Mesodermal cell (in vitro differentiated cells): Measurements from ENCODE around the gene CHCHD4.

Source experiments
- H3K27ac ChIP-seq: 2 replicates; pipeline ENCODE4 v1.7.0; 2013; ENCODE audit warnings: mild to moderate bottlenecking, low read depth, low read length, moderate library complexity; ENCODE audit not compliant: severe bottlenecking
- H3K36me3 ChIP-seq: 2 replicates; pipeline ENCODE4 v1.7.1; 2013; ENCODE audit warnings: mild to moderate bottlenecking, low read length, moderate library complexity; ENCODE audit not compliant: control insufficient read depth, insufficient read depth
- H3K4me1 ChIP-seq: one replicate; pipeline ENCODE4 v1.7.1; 2013; ENCODE audit warnings: mild to moderate bottlenecking, low read length; ENCODE audit not compliant: insufficient read depth, control insufficient read depth, poor library complexity, severe bottlenecking
- H3K4me3 ChIP-seq: 2 replicates; pipeline ENCODE4 v1.7.0; 2013; ENCODE audit warnings: low read length, control low read depth, mild to moderate bottlenecking; ENCODE audit not compliant: insufficient read depth, poor library complexity, severe bottlenecking; ENCODE audit errors: extremely low read depth
- H3K9me3 ChIP-seq: 2 replicates; pipeline ENCODE4 v1.7.1; 2013; ENCODE audit warnings: mild to moderate bottlenecking, low read length, moderate library complexity; ENCODE audit not compliant: control insufficient read depth
- WGBS, 2 experiments: methylation state at CpG; one replicate each; pipeline ENCODE4 v1.1.5; 2013; ENCODE audit warnings: missing lambda C conversion rate in 2 of 2; ENCODE audit not compliant: insufficient coverage in 2 of 2; 5-methylcytosine and 5-hydroxymethylcytosine counted together

Gene CHCHD4

DNA sequence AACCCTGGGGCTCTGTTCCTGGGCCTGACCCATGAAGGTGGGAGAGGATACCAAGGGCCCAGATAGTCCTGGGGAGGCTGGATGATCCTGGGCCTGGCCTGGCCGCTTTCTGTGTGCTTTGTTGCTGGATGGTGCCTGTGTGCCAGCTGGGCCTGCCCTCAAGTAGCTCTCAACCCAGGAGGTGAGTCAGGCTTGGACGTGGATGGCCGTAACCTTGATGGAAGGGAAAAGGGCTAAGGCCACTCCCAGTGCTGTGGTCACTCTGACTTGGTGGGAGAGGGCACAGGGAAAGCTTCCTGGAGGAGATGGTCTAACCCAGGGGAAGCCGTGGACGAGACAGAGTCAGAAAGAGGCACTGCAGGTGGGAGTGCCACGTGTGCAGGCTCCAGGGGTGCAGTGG lies 9.6 kb upstream of the CHCHD4 start:
- WGBS, 2 experiments, result 97 to 100% methylated on average over 6 of the region's 6 CpGs
- Histone ChIP-seq H3K27ac (no peak overlapping the region), H3K4me1 (no peaks in the 10 kb centered on the region), H3K9me3 (no peaks in the 10 kb centered on the region), H3K4me3 (no peak overlapping the region), H3K36me3 (peaks cover 97% of the 10 kb centered on the region)

DNA sequence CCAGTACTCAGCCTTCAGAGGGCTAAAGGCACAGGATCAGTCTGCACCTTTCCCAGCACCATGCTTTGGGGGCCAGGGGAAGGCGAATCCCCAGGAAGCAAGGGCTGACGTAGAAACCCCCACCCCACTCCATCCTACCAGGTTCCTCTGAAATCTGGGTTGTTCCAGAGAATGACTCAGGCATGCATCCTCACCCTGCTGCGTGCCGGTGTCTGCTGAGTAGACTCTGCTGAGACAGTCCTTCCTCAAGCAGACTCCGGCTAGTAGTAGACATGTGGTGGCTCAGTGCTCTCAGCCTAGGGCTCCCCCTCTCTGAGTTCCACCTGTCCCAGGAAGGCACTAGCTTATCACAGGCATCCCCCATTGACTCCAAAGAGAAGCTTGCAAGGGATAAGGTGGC lies 9.2 kb upstream of the CHCHD4 start:
- no peaks in the 10 kb centered on the region for H3K9me3 ChIP-seq
- peaks cover 97% of the 10 kb centered on the region for H3K36me3 ChIP-seq
- WGBS, 2 experiments, result 96 to 98% methylated on average over 3 to 4 of the region's 5 CpGs
- H3K4me1 ChIP-seq, result no peaks in the 10 kb centered on the region
- no peak overlapping the region for H3K4me3 ChIP-seq
- no peak overlapping the region for H3K27ac ChIP-seq

DNA sequence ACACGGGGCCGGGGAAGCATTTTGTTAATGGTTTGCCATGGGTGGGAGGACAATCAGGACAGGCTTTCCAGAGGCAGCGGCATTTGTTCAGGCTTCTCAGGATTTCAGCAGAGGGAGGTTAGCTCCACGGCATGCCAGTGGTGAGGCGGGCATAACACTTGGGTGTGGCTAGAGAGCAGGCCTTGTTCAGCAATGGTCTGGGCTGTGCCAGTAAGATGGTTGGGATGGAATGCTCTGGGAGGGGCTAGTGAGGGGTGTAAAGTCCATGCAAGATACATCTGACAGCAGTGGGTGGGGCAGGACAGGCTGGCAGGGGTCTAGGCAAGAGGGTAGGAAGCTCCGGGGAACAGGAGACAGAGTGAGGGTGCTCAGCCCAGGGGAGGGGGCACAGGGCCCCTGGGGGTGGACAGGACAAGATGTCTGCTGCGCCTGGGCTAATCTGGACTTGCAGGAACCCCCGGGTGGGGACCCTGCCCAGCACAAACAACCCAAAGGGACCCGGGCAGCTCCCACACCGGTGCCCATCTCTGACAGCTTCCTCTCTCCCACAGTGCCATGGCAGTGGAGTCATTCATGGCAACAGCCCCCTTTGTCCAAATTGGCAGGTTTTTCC lies 8.6 kb upstream of the CHCHD4 start:
- 95 to 100% methylated on average over 8 to 9 of the region's 10 CpGs for WGBS, 2 experiments

DNA sequence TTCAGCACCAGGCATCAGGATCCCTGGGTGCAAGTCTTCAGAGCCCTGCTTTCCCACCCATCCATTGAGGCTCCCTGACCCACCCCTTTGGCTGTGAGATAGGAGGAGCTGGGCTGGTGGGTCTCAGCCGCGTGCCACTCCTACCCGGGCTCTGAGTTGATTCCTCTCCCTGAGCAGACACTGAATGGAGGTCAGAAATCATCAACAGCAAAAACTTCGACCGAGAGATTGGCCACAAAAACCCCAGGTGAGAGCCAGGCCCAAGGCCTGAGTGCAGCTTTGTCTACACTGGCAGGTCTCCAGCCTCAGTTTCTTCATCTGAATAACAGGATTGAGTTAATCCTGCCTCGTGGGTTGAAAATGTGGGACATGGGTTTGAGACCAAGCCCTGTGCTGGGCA lies 8.0 kb upstream of the CHCHD4 start:
- Histone ChIP-seq H3K4me1 (no peaks in the 10 kb centered on the region), H3K27ac (no peak overlapping the region), H3K36me3 (peaks cover 98% of the 10 kb centered on the region), H3K9me3 (no peaks in the 10 kb centered on the region), H3K4me3 (no peak overlapping the region)
- WGBS, 2 experiments, result 78 to 87% methylated on average over 6 of the region's 6 CpGs

More for the DNA sequence above, 8.6 kb upstream of the CHCHD4 start:
- Histone ChIP-seq H3K4me1 (no peaks in the 10 kb centered on the region), H3K4me3 (no peak overlapping the region), H3K9me3 (no peaks in the 10 kb centered on the region), H3K27ac (no peak overlapping the region), H3K36me3 (peaks cover 98% of the 10 kb centered on the region)

DNA sequence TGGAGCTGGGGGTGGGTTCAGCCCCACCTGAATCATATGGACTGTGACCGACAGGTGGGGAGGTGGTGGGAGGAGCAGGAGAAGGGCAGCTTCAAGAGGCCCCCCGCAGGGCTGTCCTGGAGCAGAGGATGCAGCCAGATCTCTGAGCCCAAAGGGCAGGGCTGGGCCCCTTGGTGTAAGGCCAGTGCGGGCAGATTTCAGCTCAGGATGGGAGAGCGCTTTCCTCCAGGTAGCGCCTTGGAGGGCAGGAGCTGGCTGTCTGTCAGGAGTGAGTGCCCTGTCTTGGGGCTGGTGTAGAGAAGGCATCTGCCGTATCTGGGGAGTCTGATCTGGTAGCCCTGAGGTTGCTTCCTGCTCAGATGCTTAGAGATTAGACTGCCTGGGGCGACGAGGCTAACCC lies 7.5 kb upstream of the CHCHD4 start:
- Histone ChIP-seq H3K4me1 (peaks cover 5% of the 10 kb centered on the region), H3K36me3 (peaks cover 98% of the 10 kb centered on the region), H3K27ac (no peak overlapping the region), H3K4me3 (no peak overlapping the region), H3K9me3 (no peaks in the 10 kb centered on the region)
- WGBS, 2 experiments, result 93 to 97% methylated on average over 8 of the region's 8 CpGs

DNA sequence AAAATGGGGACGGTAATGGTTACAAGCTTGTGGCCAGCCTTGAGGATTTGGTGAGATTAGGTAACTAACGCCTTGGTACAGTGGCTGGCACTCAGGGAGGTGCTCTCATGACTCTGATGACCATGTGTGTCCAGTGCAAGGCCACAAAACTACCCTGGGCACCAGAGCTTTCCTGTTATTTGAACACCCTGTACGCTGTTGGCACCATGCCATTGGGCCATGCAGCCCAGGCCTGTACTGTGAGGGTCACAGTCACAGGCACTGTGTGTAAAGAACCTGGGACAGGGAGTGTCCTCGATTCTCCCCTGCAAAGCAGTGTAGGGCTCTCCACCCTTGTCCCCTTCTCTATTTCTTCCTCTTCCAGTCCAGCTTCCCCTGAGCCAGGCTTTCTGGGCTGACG lies 6.5 kb upstream of the CHCHD4 start:
- 91 to 97% methylated on average over 4 to 5 of the region's 5 CpGs for WGBS, 2 experiments
- peaks cover 100% of the 10 kb centered on the region for H3K36me3 ChIP-seq
- H3K4me3 ChIP-seq, result no peak overlapping the region
- H3K27ac ChIP-seq, result no peak overlapping the region
- peaks cover 14% of the 10 kb centered on the region for H3K4me1 ChIP-seq
- H3K9me3 ChIP-seq, result no peaks in the 10 kb centered on the region

DNA sequence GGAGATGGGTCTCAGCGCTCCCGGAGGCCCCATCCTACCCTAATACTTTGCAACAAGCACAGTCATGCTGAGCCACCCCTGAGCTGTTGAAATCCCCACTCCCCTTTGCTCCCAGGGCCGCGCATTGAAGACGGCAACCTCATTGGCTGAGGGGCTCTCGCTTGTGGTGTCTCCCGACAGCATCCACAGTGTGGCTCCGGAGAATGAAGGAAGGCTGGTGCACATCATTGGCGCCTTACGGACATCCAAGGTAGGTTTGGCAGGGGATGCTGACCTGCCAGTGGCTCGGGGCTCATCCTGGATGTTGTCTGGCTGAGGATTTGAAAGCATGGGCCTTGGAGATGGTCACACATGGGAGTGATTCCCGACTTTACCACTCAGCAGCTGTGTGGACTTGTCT lies 6.0 kb upstream of the CHCHD4 start:
- WGBS, 2 experiments, result 97% methylated on average over 9 to 12 of the region's 12 CpGs

DNA sequence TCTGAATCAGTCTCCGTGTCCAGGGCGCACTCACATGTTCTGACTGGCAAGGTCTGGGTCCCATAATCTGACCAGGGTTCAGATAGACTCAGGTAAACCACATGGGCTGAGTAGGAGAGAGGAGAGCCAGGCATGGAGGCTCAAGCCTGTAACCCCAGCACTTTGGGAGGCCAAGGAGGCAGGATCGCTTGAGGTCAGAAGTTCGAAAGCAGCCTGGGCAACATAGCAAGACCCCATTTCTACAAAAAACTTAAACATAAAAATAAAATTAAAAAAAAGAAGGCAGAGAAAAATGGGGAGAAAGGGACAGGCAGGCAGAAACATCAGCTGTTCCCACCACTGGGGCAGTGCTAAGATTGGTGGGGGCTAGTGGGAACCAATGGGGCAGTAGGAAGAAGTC lies 5.6 kb upstream of the CHCHD4 start:
- peaks cover 91% of the 10 kb centered on the region for H3K36me3 ChIP-seq
- 100% methylated on average over 2 of the region's 4 CpGs for WGBS, 2 experiments
- peaks cover 16% of the 10 kb centered on the region for H3K4me1 ChIP-seq
- no peak overlapping the region for H3K4me3 ChIP-seq
- no peak overlapping the region for H3K27ac ChIP-seq
- no peaks in the 10 kb centered on the region for H3K9me3 ChIP-seq

More for the DNA sequence above, 6.0 kb upstream of the CHCHD4 start:
- Histone ChIP-seq H3K9me3 (no peaks in the 10 kb centered on the region), H3K4me1 (peaks cover 16% of the 10 kb centered on the region), H3K27ac (no peak overlapping the region), H3K4me3 (no peak overlapping the region), H3K36me3 (peaks cover 96% of the 10 kb centered on the region)

DNA sequence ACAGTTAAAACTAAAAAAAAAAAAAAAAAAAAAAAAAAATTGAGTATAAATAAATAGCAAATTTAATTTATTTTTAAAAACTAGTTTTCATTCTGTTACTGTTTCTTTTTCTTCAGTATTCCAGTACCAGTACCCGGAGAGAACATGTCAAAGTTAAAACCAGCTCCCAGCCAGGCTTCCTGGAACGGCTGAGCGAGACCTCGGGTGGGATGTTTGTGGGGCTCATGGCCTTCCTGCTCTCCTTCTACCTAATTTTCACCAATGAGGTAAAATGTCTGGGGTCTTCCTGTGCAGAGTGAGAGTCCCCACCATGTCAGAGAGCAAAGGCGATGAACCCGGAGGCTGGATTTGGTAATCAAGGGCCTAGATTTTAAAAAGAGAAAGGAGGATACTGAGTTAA lies 4.6 kb upstream of the CHCHD4 start:
- 100% methylated on average over 5 of the region's 6 CpGs; no CpG with 5 or more reads in 1 of the 2 experiments for WGBS, 2 experiments
- peaks cover 81% of the 10 kb centered on the region for H3K36me3 ChIP-seq
- H3K27ac ChIP-seq, result no peak overlapping the region
- H3K4me1 ChIP-seq, result peaks cover 16% of the 10 kb centered on the region
- no peaks in the 10 kb centered on the region for H3K9me3 ChIP-seq
- no peak overlapping the region for H3K4me3 ChIP-seq

DNA sequence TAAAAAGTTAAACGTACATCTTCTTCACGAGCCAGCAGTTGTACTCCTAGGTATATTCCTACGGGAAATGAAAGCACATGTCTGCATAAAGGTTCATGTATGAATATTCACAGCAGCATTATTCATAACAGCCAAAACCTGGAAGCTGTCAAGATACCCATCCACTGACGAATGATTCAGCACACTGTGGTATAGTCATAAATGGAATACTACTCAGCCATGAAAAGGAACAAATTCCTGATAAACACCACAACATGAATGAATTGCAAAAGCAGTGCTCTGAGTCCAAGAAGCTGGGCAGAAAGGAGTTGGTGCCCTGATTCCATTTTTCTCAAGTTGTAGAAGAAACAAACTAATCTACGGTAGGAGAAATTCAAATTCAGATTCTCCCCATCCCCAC lies 4.1 kb upstream of the CHCHD4 start:
- no peak overlapping the region for H3K4me3 ChIP-seq
- H3K9me3 ChIP-seq, result no peaks in the 10 kb centered on the region
- WGBS, 2 experiments, result 100% methylated on average over 3 of the region's 5 CpGs; no CpG with 5 or more reads in 1 of the 2 experiments
- peaks cover 18% of the 10 kb centered on the region for H3K4me1 ChIP-seq
- H3K36me3 ChIP-seq, result peaks cover 76% of the 10 kb centered on the region
- H3K27ac ChIP-seq, result no peak overlapping the region

DNA sequence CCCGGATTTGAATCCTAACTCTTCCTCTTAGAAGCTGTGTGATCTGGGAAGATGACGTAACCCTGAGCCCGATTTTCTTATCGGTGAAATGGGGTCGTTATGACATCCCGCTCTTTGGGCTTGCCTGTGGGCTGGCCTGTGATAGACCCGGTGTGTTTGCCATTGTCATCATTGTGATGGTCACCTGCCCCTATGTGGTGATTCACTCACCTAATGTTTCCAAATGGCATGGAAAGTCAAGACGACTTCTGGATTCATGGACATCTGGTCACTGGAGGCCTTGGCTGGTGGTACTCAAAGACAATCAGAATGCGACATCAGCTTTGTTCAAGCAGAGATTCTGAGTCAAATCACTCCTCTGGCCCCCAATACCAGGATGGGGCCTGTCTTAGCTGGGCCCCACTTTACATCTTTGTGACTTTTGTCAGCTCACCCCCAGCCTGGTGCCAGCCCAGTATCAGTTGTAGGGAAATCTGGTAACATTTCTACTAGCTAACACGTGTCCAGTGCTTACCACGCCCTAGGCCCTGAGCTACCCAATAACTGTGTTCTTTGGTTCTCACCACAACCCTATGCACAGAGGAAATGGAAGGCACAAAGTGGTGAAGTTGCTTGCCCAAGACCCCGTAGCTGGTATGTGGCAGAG lies 3.0 kb upstream of the CHCHD4 start:
- Histone ChIP-seq H3K4me3 (no peak overlapping the region), H3K9me3 (no peaks in the 10 kb centered on the region), H3K27ac (no peak overlapping the region), H3K4me1 (peaks cover 25% of the 10 kb centered on the region), H3K36me3 (peaks cover 73% of the 10 kb centered on the region)
- 96 to 97% methylated on average over 12 of the region's 12 CpGs for WGBS, 2 experiments
